ENCODE data around the gene UGT1A3. TPM values are rescaled to one million over a fixed set of nuclear protein-coding genes. Genes with fewer than 3 reads are reported as not detected.
"Not testable (repeated sequence)": the region's sequence is repeated elsewhere in the genome, so short reads cannot be mapped to it uniquely, and the experiment has no call there.

Gene UGT1A3
- total and polyA plus RNA-seq, 2 donors (not counting 1 experiment from before 2014, with no cell fraction given), result not detected

GRCh38 chr2:233751212-233752009 lies 22.6 kb downstream of the UGT1A3 start:
- H3K27me3 ChIP-seq (replicated peaks in 1 of 4; ENCODE audit: control extremely low read depth in 1 of 4, control insufficient read depth in 3 of 4, insufficient read depth in 4 of 4, low read length in 3 of 4); H3K27ac ChIP-seq (ENCODE audit: low read length in 2 of 2); H3K9me3 Mint-ChIP-seq (ENCODE audit: insufficient read depth); ATAC-seq (ENCODE audit: low read depth); H3K27ac Mint-ChIP-seq; H3K4me1 ChIP-seq (ENCODE audit: control insufficient read depth in 2 of 2, insufficient read depth in 2 of 2, low read length in 2 of 2); H4K20me1 ChIP-seq (ENCODE audit: control insufficient read depth, insufficient read depth, low read length, poor library complexity, severe bottlenecking); intact Hi-C loops (cut with micrococcal nuclease); H3K79me2 ChIP-seq (ENCODE audit: control insufficient read depth, insufficient read depth, low read length); H3K4me3 Mint-ChIP-seq; DNase-seq; H3K9ac ChIP-seq (ENCODE audit: low read length); H3K4me3 ChIP-seq (ENCODE audit: control extremely low read depth in 1 of 5, extremely low read depth in 1 of 5, insufficient read depth in 1 of 5, low read depth in 2 of 5, low read length in 4 of 5); POLR2A ChIA-PET; H3K4me2 ChIP-seq (replicated peaks; ENCODE audit: low read depth, low read length, poor library complexity, severe bottlenecking); H3K36me3 ChIP-seq (replicated peaks in 1 of 2; ENCODE audit: control extremely low read depth in 1 of 2, control insufficient read depth in 1 of 2, extremely low read depth in 1 of 2, insufficient read depth in 2 of 2, low read length in 1 of 2); H3K4me1 Mint-ChIP-seq; H2AFZ ChIP-seq (ENCODE audit: insufficient read depth, low read depth, low read length, poor library complexity, severe bottlenecking): not testable (repeated sequence)
- peaks cover 35% of the 10 kb centered on the region for H3K27me3 Mint-ChIP-seq
- no CpG with 5 or more reads among the region's 2 CpGs for WGBS (ENCODE audit: insufficient coverage)
- CTCF ChIA-PET, result interaction anchor here (0.9 kb wide), 1 partner anchor 12 kb away, joined by 3 read pairs; no protein-coding TSS in a partner anchor
- peaks cover 1 to 16% (median 8%) of the 10 kb centered on the region in 3 donors for H3K9me3 ChIP-seq (ENCODE audit: control extremely low read depth in 1 of 3, control insufficient read depth in 2 of 3, insufficient read depth in 1 of 3, low read length in 2 of 3)

- no peaks in the 10 kb centered on the region for H3K36me3 ChIP-seq (replicated peaks in 1 of 2; ENCODE audit: control extremely low read depth in 1 of 2, control insufficient read depth in 1 of 2, extremely low read depth in 1 of 2, insufficient read depth in 2 of 2, low read length in 1 of 2)
- ATAC-seq (ENCODE audit: low read depth) (no peak), DNase-seq (no peak)
- no peak overlapping the region for H3K4me3 Mint-ChIP-seq
- H3K79me2 ChIP-seq (ENCODE audit: control insufficient read depth, insufficient read depth, low read length), result no peaks in the 10 kb centered on the region
- peaks cover 15% of the 10 kb centered on the region for H3K27me3 Mint-ChIP-seq
- no peak overlapping the region for H3K4me3 ChIP-seq (ENCODE audit: control extremely low read depth in 1 of 5, extremely low read depth in 1 of 5, insufficient read depth in 1 of 5, low read depth in 2 of 5, low read length in 4 of 5)
- H3K4me2 ChIP-seq (replicated peaks; ENCODE audit: low read depth, low read length, poor library complexity, severe bottlenecking), result no peak overlapping the region
- H2AFZ ChIP-seq (ENCODE audit: insufficient read depth, low read depth, low read length, poor library complexity, severe bottlenecking), result no peak overlapping the region
- intact Hi-C loops (cut with micrococcal nuclease), result no loop called here
- H3K4me1 Mint-ChIP-seq, result no peaks in the 10 kb centered on the region
- no peak overlapping the region for H3K27ac Mint-ChIP-seq
- H3K9me3 Mint-ChIP-seq (ENCODE audit: insufficient read depth), result no peaks in the 10 kb centered on the region
- CTCF ChIA-PET, result no interaction called here
- TF ChIP-seq EZH2 (IDR thresholded peaks at IDR 0.05; ENCODE audit: borderline replicate concordance, insufficient read depth, low read depth, low read length, poor library complexity, severe bottlenecking), result no peak
- TF ChIP-seq, protein P1, sequence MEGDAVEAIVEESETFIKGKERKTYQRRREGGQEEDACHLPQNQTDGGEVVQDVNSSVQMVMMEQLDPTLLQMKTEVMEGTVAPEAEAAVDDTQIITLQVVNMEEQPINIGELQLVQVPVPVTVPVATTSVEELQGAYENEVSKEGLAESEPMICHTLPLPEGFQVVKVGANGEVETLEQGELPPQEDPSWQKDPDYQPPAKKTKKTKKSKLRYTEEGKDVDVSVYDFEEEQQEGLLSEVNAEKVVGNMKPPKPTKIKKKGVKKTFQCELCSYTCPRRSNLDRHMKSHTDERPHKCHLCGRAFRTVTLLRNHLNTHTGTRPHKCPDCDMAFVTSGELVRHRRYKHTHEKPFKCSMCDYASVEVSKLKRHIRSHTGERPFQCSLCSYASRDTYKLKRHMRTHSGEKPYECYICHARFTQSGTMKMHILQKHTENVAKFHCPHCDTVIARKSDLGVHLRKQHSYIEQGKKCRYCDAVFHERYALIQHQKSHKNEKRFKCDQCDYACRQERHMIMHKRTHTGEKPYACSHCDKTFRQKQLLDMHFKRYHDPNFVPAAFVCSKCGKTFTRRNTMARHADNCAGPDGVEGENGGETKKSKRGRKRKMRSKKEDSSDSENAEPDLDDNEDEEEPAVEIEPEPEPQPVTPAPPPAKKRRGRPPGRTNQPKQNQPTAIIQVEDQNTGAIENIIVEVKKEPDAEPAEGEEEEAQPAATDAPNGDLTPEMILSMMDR (IDR thresholded peaks at IDR 0.05), result no peak
- no peak overlapping the region for H3K27ac ChIP-seq (ENCODE audit: low read length in 2 of 2)
- 94% methylated on average over 40 of the region's 44 CpGs for WGBS (ENCODE audit: insufficient coverage)
- H4K20me1 ChIP-seq (ENCODE audit: control insufficient read depth, insufficient read depth, low read length, poor library complexity, severe bottlenecking), result no peaks in the 10 kb centered on the region
- POLR2A ChIA-PET, result no interaction called here
- H3K27me3 ChIP-seq (replicated peaks in 1 of 4; ENCODE audit: control extremely low read depth in 1 of 4, control insufficient read depth in 3 of 4, insufficient read depth in 4 of 4, low read length in 3 of 4), result no peaks in the 10 kb centered on the region
- H3K9me3 ChIP-seq (ENCODE audit: control extremely low read depth in 1 of 3, control insufficient read depth in 2 of 3, insufficient read depth in 1 of 3, low read length in 2 of 3), result peaks cover 1 to 16% (median 8%) of the 10 kb centered on the region in 3 donors
- H3K4me1 ChIP-seq (ENCODE audit: control insufficient read depth in 2 of 2, insufficient read depth in 2 of 2, low read length in 2 of 2), result no peaks in the 10 kb centered on the region
- no peak overlapping the region for H3K9ac ChIP-seq (ENCODE audit: low read length)
These were observed 26.2 kb downstream of the UGT1A3 start for GRCh38 chr2:233754872-233755611.

All from B cell (primary cell).